Fibroblast of lung (primary cell): ENCODE data around the gene USP32. TPM values are rescaled to one million over a fixed set of nuclear protein-coding genes. Genes with fewer than 3 reads are reported as not detected.

Source experiments
- DNase-seq, 2 donors: peaks; one replicate each; pipeline versions ENCODE4 v3.0.0 to v3.0.0-alpha.2; 2010; ENCODE audit warnings: low read depth in 2 of 2
- H2AFZ ChIP-seq: 2 replicates; pipeline ENCODE4 v1.5.1; 2012; ENCODE audit warnings: low read length, control low read depth, inconsistent platforms
- H3K27ac ChIP-seq: 2 replicates; pipeline ENCODE4 v1.5.1; 2011; ENCODE audit warnings: low read length, control low read depth; ENCODE audit not compliant: insufficient read depth
- H3K27me3 ChIP-seq: 2 replicates; pipeline ENCODE4 v1.5.1; 2011; ENCODE audit warnings: mild to moderate bottlenecking, low read length; ENCODE audit not compliant: control insufficient read depth, insufficient read depth
- H3K36me3 ChIP-seq: 2 replicates; pipeline ENCODE4 v1.5.1; 2011; ENCODE audit warnings: low read length; ENCODE audit not compliant: control insufficient read depth, insufficient read depth
- H3K4me1 ChIP-seq: 2 replicates; pipeline ENCODE4 v1.5.1; 2011; ENCODE audit warnings: low read length; ENCODE audit not compliant: control insufficient read depth, insufficient read depth; ENCODE audit errors: extremely low read depth
- H3K4me2 ChIP-seq: 2 replicates; pipeline ENCODE4 v1.5.1; 2011; ENCODE audit warnings: low read length, control low read depth; ENCODE audit not compliant: insufficient read depth; ENCODE audit errors: extremely low read depth
- H3K4me3 ChIP-seq, 4 experiments: fragments of 200-600 bp in 1 of 4; sonication (generic) in 1 of 4; replicated peaks in 1 of 4; 2 replicates each; pipeline ENCODE4 v1.5.1; 2011 to 2016; ENCODE audit warnings: low read length in 4 of 4, low read depth in 3 of 4, mild to moderate bottlenecking in 3 of 4, control low read depth in 2 of 4, inconsistent platforms in 1 of 4, mixed read lengths in 1 of 4; ENCODE audit not compliant: insufficient read depth in 1 of 4; ENCODE audit errors: control extremely low read depth in 1 of 4
- H3K79me2 ChIP-seq: 2 replicates; pipeline ENCODE4 v1.5.1; 2012; ENCODE audit warnings: mild to moderate bottlenecking, low read length, inconsistent platforms; ENCODE audit not compliant: control insufficient read depth, insufficient read depth
- H3K9ac ChIP-seq: 2 replicates; pipeline ENCODE4 v1.5.1; 2011; ENCODE audit warnings: mild to moderate bottlenecking, low read length, control low read depth; ENCODE audit not compliant: insufficient read depth
- H3K9me3 ChIP-seq: 2 replicates; pipeline ENCODE4 v1.5.1; 2012; ENCODE audit warnings: low read depth, low read length; ENCODE audit not compliant: control insufficient read depth, insufficient read depth
- H4K20me1 ChIP-seq: 2 replicates; pipeline ENCODE4 v1.5.1; 2011; ENCODE audit warnings: low read length; ENCODE audit not compliant: control insufficient read depth, insufficient read depth; ENCODE audit errors: extremely low read depth
- CTCF ChIP-seq, 2 donors: IDR thresholded peaks in 1 of 2; conservative IDR thresholded peaks in 1 of 2; 1 replicate in 1 of 2; 2 replicates in 1 of 2; pipeline ENCODE4 v1.5.1; 2011 to 2012; ENCODE audit warnings: low read length in 2 of 2, control low read depth in 1 of 2, inconsistent platforms in 1 of 2, low read depth in 1 of 2, mild to moderate bottlenecking in 1 of 2
- EZH2 ChIP-seq: IDR thresholded peaks from 2 replicates; pipeline ENCODE4 v1.5.1; 2012; ENCODE audit warnings: low read length, control low read depth, mild to moderate bottlenecking; ENCODE audit errors: missing control alignments
- polyA plus RNA-seq, 2 donors: library from polyadenylated mRNA; depleted of rRNA in 1 of 2; stranded (reverse) in 1 of 2; unstranded in 1 of 2; fragments of >200 nt; gene quantifications; 2 replicates each; pipeline ENCODE4 v1.2.1, GENCODE V29; 2011 to 2012; ENCODE audit warnings: missing spikeins in 1 of 2
- total RNA-seq: library from RNA; depleted of rRNA; stranded (reverse); fragments of >200 nt; gene quantifications from 2 replicates; pipeline ENCODE4 v1.2.1, GENCODE V29; 2014

The USP32 gene
- total and polyA plus RNA-seq, 2 donors (not counting 1 experiment from before 2014, with no cell fraction given): 40.1 to 82.7 TPM

GRCh38 chr17:60163108-60163784 lies 228.7 kb downstream of the USP32 start:
- Histone ChIP-seq H3K9ac (no peak overlapping the region), H3K4me2 (no peak overlapping the region), H4K20me1 (no peaks in the 10 kb centered on the region), H3K79me2 (no peaks in the 10 kb centered on the region), H3K27me3 (peaks cover 7% of the 10 kb centered on the region), H3K27ac (no peak overlapping the region), H3K9me3 (no peaks in the 10 kb centered on the region), H3K36me3 (no peaks in the 10 kb centered on the region), H3K4me3 (no peak overlapping the region), H2AFZ (no peak overlapping the region), H3K4me1 (no peaks in the 10 kb centered on the region)
- DNase-seq: no peak
- no peak for TF ChIP-seq EZH2
- TF ChIP-seq CTCF (conservative IDR thresholded peaks at IDR 0.05 in 1 of 2, IDR thresholded peaks at IDR 0.05 in 1 of 2; ENCODE audit: low read depth in 1 of 2, low read length in 2 of 2): no peak

GRCh38 chr17:60161598-60162330 lies 230.2 kb downstream of the USP32 start:
- DNase-seq: no peak
- no peak overlapping the region for H2AFZ ChIP-seq

More at GRCh38 chr17:60161598-60162330, 230.2 kb downstream of the USP32 start:
- H3K9me3 ChIP-seq: no peaks in the 10 kb centered on the region
- H3K4me1 ChIP-seq: no peaks in the 10 kb centered on the region
- no peaks in the 10 kb centered on the region for H4K20me1 ChIP-seq
- H3K4me3 ChIP-seq: no peak overlapping the region
- TF ChIP-seq EZH2 (no peak), CTCF (conservative IDR thresholded peaks at IDR 0.05 in 1 of 2, IDR thresholded peaks at IDR 0.05 in 1 of 2; ENCODE audit: low read depth in 1 of 2, low read length in 2 of 2) (no peak)
- H3K27ac ChIP-seq: no peak overlapping the region
- no peak overlapping the region for H3K9ac ChIP-seq
- no peak overlapping the region for H3K4me2 ChIP-seq
- H3K79me2 ChIP-seq: no peaks in the 10 kb centered on the region
- H3K36me3 ChIP-seq: no peaks in the 10 kb centered on the region
- H3K27me3 ChIP-seq: peaks cover 9% of the 10 kb centered on the region
